T-helper 1 cell (primary cell): Measurements from ENCODE around the gene PEX19.

ENCODE experiments used
- DNase-seq, 5 donors: peaks; one replicate each; pipeline ENCODE4 v3.0.0-alpha.2; 2012 to 2020

PEX19 gene

GRCh38 chr1:160277330-160277729 lies 7.6 kb downstream of the PEX19 start:
- no peak for DNase-seq

DNA sequence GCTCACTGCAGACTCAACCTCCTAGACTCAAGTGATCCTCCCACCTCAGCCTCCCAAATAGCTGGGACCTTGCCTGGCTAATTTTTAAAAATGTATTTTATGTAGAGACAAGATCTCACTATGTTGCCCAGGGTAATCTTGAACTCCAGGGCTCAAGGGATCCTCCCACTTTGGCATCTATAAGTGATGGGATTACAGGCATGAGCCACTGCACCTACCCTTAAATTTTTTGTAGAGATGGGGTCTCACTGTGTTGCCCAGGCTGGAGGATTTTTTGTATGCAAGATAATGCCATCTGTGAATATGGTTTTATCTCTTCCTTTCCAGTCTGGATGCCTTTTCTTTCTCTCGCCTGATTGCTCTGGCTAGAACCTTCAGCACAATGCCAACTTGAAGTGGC lies 13.9 kb downstream of the PEX19 start:
- no peak for DNase-seq

- no peak for DNase-seq
Observed at GRCh38 chr1:160267284-160267991, 17.5 kb downstream of the PEX19 start.

DNA sequence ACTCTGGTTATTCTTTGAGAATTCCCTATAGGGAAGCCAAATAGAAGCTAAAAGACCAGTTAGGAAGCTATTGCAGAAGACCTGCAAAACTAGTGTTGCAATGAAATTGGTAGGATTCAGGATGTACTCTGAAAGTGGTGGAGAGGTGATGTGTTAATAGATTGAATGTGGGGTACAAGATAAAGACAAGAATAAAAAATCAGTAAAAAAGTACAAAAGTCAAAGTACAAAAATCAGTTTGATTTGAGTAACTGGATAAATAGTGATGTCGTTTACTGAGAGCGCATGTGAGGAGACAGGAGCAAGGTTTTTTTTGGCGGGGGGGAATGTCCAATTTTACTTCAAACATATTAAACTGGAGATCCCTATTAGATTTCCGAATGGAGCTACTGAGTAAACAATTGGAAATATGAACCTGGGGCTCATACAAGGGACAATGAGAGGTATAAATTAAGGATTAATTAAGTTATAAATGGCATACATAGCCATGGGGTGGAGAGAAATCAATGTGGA lies 20.1 kb downstream of the PEX19 start:
- no peak for DNase-seq

DNA sequence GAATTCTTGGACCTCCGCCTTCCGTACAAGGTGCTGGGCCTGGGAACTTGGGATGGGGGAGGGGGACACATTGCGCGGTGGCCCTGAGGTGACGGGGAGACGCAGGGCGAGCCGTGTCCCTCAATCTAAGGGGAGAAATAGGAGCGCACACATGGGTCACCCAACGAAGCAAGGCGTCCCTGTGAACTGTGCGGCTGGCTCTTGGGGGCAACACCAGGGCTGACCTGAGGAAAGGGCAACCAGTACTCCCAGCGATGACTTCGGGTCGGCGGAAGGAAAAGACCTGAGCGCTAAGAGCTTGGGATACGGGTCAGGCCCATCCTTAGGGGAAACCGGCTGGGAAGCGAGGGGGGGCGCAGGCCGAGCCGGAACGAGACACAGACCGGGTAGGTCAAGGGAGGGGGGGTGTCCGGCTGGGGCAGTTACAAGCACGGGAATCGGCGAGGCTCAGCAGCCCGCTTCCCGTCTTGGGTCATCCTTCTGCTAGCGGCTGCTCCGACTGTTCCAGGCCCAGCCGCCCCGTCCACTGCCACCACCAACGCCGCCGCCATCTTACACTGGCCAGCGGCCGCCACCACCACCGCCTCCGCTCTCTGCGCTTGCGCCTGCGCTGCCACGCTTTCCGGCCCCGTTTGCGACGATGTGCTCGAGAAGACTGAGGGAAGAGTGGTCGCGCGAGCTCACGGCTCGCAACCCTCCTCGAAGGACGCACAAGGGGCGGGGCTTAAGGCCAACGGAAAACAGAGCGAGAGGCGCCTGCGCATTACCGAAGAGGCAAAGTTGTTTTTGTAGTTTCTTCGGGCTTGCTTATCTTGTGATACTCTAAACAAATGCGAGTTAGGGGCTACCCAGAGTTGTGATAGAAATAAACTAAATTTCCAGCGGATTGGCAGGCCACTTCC lies 22.8 kb downstream of the PEX19 start, which contains the start of gene DCAF8:
Gene DCAF8, minus strand, starts transcription at position 657 of the 902 bp plus-strand sequence. CDS start 18,541 bp downstream, outside the sequence.
- DNase-seq: peak; percentile 93 to 98 (median 96)

- DNase-seq: peak; percentile 36 to 75 (median 73)
Observed at GRCh38 chr1:160261556-160261892, 23.4 kb downstream of the PEX19 start.

DNA sequence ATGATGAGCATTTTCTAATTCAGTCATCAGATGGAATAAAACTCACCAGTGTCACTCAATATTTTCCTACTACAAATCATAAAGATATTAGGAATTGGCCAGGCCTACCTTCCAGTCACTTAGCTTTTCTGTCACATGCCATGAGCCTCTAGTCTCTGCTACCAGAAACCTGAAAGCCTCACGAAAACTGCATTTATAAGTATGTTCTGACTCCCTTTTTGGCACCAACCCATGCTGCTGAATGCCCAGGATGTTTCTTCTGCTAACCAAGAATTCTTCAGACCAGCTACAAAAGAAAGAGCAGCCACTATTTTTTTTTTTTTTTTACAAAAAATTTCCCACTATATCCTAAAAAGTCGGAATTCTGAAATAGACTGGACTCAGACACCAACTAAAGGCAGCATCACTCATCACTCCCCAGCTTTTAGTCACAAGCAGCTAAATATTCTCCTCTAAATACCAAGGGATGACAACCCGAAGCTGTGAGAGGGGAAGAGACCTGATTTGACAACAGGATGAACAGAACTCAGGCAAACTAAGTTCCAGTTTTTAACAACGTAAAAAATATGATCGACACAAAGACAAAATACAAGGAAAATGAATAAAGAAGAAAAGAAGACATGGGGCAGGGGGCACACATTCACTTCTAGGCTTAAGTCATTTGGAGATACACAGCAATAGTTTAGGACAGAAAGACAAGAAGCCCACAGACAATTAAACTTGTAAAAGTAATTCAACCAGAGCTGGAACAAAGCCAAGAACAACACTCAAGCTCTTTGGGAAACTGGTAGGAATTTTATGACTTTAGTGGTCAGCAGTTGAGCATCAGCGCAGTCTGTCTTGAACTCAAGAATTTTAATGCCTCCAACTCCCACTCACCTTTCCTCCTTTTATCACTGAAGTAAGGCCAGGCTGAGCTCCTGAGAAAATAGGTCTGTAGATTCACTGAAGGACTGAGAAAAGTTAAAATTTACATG lies 24.2 kb downstream of the PEX19 start:
- DNase-seq: no peak

GRCh38 chr1:160258177-160258798 lies 26.6 kb downstream of the PEX19 start:
- no peak for DNase-seq

GRCh38 chr1:160257411-160258015 lies 27.4 kb downstream of the PEX19 start:
- DNase-seq: no peak

GRCh38 chr1:160256396-160257046 lies 28.4 kb downstream of the PEX19 start:
- no peak for DNase-seq

DNA sequence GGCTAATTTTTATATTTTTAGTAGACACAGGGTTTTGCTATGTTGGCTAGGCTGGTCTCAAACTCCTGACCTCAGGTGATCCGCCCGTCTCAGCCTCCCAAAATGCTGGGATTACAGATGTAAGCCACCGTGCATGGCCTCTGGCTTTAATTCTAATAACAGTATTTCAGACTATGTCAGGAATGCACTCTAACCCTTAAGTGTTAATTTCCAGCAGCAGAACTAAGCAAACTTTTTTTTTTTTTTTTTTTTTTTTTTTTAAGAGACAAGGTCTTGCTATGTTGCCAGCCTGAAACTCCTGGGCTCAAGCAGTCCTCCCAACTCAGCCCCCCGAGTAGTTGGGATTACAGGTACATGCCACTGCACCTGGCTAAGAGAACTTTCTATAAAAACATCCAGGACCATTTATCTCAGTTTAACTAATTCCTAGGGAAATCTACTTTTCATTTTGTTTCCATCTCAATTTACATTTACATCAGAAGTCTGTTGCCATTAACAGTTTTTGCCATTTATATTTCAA lies 29.1 kb downstream of the PEX19 start:
- DNase-seq: no peak

DNA sequence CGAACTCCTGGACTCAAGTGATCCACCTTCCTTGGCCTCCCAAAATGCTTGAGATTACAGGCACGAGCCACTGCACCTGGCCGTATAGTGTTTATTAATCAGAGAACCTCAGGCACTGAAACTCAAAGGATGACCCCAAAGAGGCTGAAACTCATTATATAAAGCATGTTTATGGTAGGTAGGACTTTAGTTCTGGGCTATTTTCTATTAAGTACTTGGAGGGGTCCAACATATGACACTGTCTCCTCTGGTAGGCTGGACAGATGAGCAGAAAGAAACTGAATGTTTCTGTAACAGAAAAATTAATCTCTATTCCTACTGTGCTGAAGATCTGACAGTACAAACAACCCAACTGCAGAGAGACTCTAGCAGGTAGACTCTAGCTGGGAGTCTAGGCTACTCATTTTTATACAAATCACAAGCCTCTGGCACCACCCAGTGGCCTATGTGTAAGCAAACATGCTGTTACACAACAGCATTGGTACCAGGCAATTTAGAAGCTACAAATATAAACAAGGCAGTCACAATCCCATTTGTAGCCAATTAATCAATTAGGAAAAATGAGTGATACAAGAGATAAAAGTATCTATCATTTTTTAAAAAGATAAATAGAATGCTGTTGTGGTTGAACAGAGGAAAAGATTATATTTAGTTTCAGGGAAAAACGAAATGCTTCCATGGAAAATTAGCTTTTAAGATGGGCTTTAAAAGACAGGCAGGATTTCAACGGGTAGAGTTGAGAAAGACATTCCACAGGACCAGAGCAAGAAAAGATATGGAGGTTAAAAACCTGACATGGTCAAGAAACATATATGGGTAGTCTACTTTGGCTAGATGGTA lies 33.0 kb downstream of the PEX19 start:
- DNase-seq: peak; percentile 12 to 63 (median 43)

DNA sequence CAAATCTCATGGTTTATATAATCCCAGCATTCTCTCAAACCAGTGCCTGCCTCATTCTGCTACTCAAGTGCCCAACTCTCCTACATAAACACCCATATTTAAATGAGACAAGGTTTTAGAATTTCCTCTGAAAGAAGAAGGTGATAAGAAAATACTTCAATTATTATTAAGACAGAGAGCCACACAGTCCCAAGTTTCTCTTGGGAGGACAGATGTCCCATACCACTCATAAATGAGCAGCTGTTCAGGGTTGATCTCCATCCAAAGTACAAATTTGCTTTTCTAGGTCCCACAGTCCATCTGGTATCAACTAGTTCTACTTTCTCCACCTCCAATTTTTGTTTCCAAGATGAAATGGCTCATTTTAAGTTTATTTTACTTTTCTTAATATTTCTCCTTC lies 33.9 kb downstream of the PEX19 start:
- DNase-seq: no peak

- no peak for DNase-seq
Observed at GRCh38 chr1:160247053-160247452, 37.9 kb downstream of the PEX19 start.

DNA sequence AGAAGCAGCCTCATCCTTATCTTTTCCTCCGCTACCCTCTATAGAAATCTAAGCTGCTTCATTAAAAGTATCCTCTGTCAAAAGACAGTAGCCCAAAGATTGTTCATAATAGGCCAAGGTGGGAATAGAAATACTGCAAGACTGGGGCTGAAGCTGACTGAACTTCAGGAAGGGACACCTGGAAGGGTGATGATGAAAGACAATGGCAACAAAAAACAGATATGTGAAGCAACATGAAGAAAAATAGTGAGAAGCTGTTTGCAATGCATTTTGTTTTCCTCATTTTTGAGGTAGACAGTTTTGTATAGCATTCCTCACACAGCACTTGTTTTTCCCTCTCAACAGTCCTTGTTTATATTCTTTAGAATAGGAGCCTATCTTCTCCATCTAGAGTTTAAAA lies 39.5 kb downstream of the PEX19 start:
- no peak for DNase-seq

- no peak for DNase-seq
Observed at GRCh38 chr1:160244209-160244608, 40.7 kb downstream of the PEX19 start.

GRCh38 chr1:160243767-160244166 lies 41.2 kb downstream of the PEX19 start:
- no peak for DNase-seq

- DNase-seq: no peak
Observed at GRCh38 chr1:160239582-160240299, 45.2 kb downstream of the PEX19 start.

DNA sequence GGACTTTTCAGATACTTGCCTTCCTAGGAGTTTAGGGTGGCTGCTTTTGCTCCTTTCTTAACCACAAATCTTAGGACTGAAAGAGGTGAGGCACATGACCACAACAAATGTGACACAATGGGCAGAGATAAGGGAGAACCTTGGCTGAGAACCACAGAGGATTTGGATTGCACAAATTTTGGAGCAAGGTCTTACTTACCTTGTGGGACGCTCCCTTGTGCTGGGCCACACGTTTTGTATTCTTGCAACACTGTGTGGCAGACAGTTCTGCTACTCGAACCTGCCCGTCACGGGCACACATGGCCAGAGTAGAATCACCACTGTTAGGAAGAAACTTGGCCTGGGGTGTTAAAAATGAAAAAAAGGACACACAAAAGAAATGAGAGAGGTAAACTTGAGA lies 46.5 kb downstream of the PEX19 start:
- no peak for DNase-seq
